RWPE1 (cell line): ENCODE data around the gene HHIPL2.

Experiments
- CTCF ChIA-PET: fragments of 350-600 bp; sonication (Branson Sonifier 250); formaldehyde crosslinking; extraction: SDS; loops from one replicate; lab custom pipeline; 2021; lab: Yijun Ruan, JAX
- POLR2A ChIA-PET: fragments of 400-600 bp; formaldehyde crosslinking; extraction: SDS; loops from one replicate; lab custom pipeline; 2020; ENCODE audit warnings: antibody characterized with exemption; ENCODE audit not compliant: low non-redundant PET; lab: Yijun Ruan, JAX
- DNase-seq: peaks from one replicate; pipeline ENCODE4 v3.0.0; 2012; ENCODE audit warnings: low spot score
- H3K27ac ChIP-seq: fragments of 450-650 bp; 2 replicates; pipeline ENCODE4 v1.5.1; 2017
- TF ChIP-seq, protein P1 (sequence below): fragments of 450-650 bp; conservative IDR thresholded peaks from 2 replicates; pipeline ENCODE4 v1.5.1; 2017; ENCODE audit warnings: low read depth, mild to moderate bottlenecking

Gene HHIPL2

DNA sequence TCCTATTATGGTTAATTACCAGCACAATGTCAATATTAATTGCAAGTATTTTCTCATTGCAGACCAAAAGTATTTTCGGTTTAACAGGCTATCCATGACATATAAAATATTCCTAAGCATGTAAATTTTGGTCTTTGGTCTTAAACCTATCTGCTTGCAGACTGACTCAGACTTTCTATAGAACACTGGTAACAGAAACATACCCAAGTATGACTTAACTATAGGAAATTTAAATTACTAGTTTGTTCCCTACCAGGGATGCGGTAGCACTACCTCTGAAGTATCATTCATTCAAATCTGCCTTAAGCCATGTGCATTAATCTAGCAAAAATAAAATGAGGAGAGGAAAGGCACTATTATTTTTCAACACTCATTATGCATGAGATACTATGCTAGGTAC is 38.9 kb upstream of the HHIPL2 start:
- DNase-seq: no peak
- TF ChIP-seq, protein P1, sequence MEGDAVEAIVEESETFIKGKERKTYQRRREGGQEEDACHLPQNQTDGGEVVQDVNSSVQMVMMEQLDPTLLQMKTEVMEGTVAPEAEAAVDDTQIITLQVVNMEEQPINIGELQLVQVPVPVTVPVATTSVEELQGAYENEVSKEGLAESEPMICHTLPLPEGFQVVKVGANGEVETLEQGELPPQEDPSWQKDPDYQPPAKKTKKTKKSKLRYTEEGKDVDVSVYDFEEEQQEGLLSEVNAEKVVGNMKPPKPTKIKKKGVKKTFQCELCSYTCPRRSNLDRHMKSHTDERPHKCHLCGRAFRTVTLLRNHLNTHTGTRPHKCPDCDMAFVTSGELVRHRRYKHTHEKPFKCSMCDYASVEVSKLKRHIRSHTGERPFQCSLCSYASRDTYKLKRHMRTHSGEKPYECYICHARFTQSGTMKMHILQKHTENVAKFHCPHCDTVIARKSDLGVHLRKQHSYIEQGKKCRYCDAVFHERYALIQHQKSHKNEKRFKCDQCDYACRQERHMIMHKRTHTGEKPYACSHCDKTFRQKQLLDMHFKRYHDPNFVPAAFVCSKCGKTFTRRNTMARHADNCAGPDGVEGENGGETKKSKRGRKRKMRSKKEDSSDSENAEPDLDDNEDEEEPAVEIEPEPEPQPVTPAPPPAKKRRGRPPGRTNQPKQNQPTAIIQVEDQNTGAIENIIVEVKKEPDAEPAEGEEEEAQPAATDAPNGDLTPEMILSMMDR: no peak
- CTCF ChIA-PET: no interaction called here
- no peak overlapping the region for H3K27ac ChIP-seq
- POLR2A ChIA-PET: no interaction called here

DNA sequence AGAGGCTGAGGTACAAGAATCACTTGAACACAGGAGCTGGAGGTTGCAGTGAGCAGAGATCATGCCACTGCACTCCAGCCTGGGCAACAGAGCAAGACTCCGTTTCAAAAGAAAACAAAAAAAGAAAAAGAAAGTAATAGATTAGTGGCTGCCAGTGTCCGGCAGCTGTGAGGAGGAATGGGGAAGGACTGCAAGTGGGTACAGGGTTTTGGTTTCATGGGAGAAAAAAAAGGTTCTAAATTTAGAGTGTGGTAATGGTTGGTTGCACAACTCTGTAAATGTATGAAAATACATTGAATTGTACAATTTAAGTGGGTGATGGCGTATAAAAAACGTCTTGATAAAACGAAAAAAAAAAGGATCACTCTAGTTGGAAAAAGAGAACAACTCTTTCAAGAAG is 35.2 kb upstream of the HHIPL2 start:
- CTCF ChIA-PET: interaction anchor here (0.6 kb wide), 1 partner anchor 26 kb away, joined by 6 read pairs; no protein-coding TSS in a partner anchor

DNA sequence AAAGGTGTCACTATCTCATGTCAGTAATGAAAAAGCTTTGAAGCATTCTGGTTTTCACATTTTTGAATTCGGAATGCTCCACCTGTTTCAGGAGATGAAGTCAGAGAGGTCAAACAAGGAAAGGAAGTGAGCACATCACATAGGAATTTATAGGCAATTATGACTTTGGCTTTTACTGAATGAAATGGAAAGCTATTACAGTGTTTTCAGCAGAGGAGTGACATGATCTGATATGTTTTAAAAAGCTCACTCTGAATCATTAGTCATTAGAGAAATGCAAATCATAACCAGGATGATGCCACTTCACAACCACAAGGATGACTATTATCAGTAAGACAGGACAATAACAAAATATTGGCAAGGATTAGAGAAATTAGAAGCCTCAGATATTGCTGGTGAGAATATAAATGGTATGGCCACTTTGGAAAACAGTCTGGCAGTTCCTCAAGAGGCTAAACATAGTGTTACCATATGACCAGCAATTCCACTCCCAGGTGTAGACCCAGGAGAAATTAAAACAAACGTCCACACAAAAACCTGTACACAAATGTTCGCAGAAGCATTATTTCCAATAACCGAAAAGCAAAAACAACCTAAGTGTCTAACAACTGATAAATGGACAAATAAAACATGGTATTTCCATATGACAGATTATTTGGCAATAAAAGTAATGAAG is 34.3 kb upstream of the HHIPL2 start:
- H3K27ac ChIP-seq: peak overlapping the region; percentile 71
- peak; percentile 77 for DNase-seq
- POLR2A ChIA-PET: no interaction called here
- TF ChIP-seq, protein P1: no peak
- CTCF ChIA-PET: interaction anchor here (0.6 kb wide), 1 partner anchor 27 kb away, joined by 6 read pairs; no protein-coding TSS in a partner anchor

More for the DNA sequence above, 35.2 kb upstream of the HHIPL2 start:
- TF ChIP-seq, protein P1: no peak
- DNase-seq: no peak
- peak overlapping the region; percentile 71 for H3K27ac ChIP-seq
- POLR2A ChIA-PET: no interaction called here

DNA sequence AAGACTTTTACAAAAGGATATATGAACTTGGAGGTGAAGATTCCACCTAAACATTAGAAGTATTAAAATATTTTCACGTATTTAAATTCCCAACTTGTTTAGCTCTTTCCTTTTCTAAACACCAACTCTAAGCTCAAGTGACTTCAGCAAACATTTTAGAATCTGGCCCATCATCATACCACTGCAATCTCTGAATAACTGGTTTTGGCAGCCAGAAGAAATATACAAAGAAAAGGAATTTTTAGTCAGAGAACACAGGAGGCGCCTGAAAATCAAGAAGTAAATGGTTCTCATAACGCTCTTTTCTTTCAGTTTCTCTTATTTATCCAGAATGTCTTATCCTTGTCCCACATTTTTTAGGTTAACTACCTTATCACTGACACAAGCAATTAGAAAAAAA is 31.4 kb upstream of the HHIPL2 start:
- TF ChIP-seq, protein P1: no peak
- H3K27ac ChIP-seq: no peak overlapping the region
- ChIA-PET CTCF (interaction anchor here (0.6 kb wide), 1 partner anchor 544 kb away, joined by 3 read pairs; no protein-coding TSS in a partner anchor), POLR2A (no interaction called here)
- DNase-seq: no peak

DNA sequence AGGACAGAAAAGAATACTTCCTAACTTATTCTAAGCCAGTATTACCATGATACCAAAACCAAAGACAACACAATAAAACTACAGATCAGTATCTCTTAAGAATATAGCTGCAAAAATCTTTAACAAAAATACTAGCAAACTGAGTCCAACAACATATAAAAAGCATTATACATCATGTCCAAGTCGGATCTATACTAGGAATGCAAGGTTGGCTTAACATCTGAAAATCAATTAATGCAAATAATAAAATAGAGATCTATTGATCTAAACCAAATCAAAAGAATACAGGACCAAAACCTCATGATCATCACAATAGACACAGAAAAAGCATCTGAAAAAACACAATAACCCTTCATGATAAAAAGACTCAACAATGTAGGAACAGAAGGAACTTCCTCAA is 22.9 kb upstream of the HHIPL2 start:
- ChIA-PET CTCF (no interaction called here), POLR2A (no interaction called here)

DNA sequence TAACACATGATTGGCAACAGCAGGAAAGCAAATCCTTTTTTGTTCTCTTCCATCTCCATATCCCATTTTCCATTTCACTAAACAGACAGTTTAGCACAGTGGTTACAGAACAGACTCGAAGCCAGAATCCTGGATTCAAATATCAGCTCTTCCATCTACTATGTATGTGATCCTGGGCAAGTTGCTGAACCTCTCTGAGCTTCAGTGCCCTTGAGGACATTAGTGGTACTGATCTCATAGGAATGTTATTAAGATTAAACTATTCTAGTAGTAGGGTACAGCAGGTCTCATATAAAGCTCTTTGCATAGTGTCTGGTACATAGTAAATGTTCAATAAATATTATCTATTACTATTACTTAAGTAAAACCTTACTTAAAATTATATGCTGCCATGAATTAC is 13.8 kb upstream of the HHIPL2 start:
- TF ChIP-seq, protein P1: no peak
- H3K27ac ChIP-seq: no peak overlapping the region
- no peak for DNase-seq
- ChIA-PET POLR2A (no interaction called here), CTCF (no interaction called here)

More for the DNA sequence above, 22.9 kb upstream of the HHIPL2 start:
- TF ChIP-seq, protein P1: no peak
- no peak overlapping the region for H3K27ac ChIP-seq
- no peak for DNase-seq
